Natural killer cell (primary cell): ENCODE measurements around the gene C1QTNF9. TPM values are rescaled to one million over a fixed set of nuclear protein-coding genes. Genes with fewer than 3 reads are reported as not detected.

Experiments used
- ATAC-seq, 3 donors: fragments of 150-1000 bp in 2 of 3; fragments of 200-7000 bp in 1 of 3; cut with Tn5 transposase; 1 replicate in 1 of 3; 2 replicates in 2 of 3; pipeline ENCODE4 v1.10.0; 2021; ENCODE audit warnings: mild to moderate bottlenecking in 2 of 3, moderate library complexity in 2 of 3
- DNase-seq, 2 donors: peaks; one replicate each; pipeline versions ENCODE4 v3.0.0 to v3.0.0-alpha.2; 2013 to 2021; ENCODE audit warnings: mixed read lengths in 1 of 2
- H3K27ac ChIP-seq: one replicate; pipeline ENCODE4 v1.5.1; 2013; ENCODE audit warnings: mild to moderate bottlenecking, low read length
- H3K27me3 ChIP-seq: one replicate; pipeline ENCODE4 v1.6.1; 2013; ENCODE audit warnings: low read length; ENCODE audit not compliant: control insufficient read depth, insufficient read depth
- H3K36me3 ChIP-seq: one replicate; pipeline ENCODE4 v1.6.1; 2013; ENCODE audit warnings: low read length; ENCODE audit not compliant: control insufficient read depth, insufficient read depth
- H3K4me1 ChIP-seq: one replicate; pipeline ENCODE4 v1.6.1; 2013; ENCODE audit warnings: low read length; ENCODE audit not compliant: control insufficient read depth, insufficient read depth
- H3K4me3 ChIP-seq: one replicate; pipeline ENCODE4 v1.5.1; 2013; ENCODE audit warnings: low read length
- H3K9me3 ChIP-seq: one replicate; pipeline ENCODE4 v1.6.1; 2013; ENCODE audit warnings: low read length; ENCODE audit not compliant: control insufficient read depth, insufficient read depth
- H3K27ac Mint-ChIP-seq, 2 donors: one replicate each; pipeline ENCODE4 v1.8.0; 2022; ENCODE audit warnings: mild to moderate bottlenecking in 2 of 2, mixed read lengths in 2 of 2, moderate library complexity in 1 of 2
- H3K27me3 Mint-ChIP-seq, 2 donors: one replicate each; pipeline ENCODE4 v1.8.0; 2022; ENCODE audit warnings: low read depth in 2 of 2, mixed read lengths in 2 of 2
- H3K36me3 Mint-ChIP-seq: one replicate; pipeline ENCODE4 v1.8.0; 2022; ENCODE audit warnings: mixed read lengths
- H3K4me1 Mint-ChIP-seq, 2 donors: one replicate each; pipeline ENCODE4 v1.8.0; 2022; ENCODE audit warnings: mixed read lengths in 2 of 2
- H3K4me3 Mint-ChIP-seq: one replicate; pipeline ENCODE4 v1.8.0; 2022; ENCODE audit warnings: mild to moderate bottlenecking, moderate library complexity, mixed read lengths
- H3K9me3 Mint-ChIP-seq, 2 donors: one replicate each; pipeline ENCODE4 v1.8.0; 2022; ENCODE audit warnings: mixed read lengths in 2 of 2
- CTCF ChIP-seq: fragments of 200-600 bp; IDR thresholded peaks from one replicate; pipeline ENCODE4 v1.8.0; 2022; ENCODE audit warnings: antibody characterized with exemption
- WGBS: methylation state at CpG from one replicate; pipeline ENCODE4 v1.1.7; 2013; ENCODE audit warnings: missing lambda C conversion rate; ENCODE audit not compliant: insufficient coverage; 5-methylcytosine and 5-hydroxymethylcytosine counted together
- intact Hi-C: fragments of 100-400 bp; cut with micrococcal nuclease; formaldehyde crosslinking; loops from one replicate; pipeline ENCODE4 v1.14.2; 2022
- total RNA-seq, 4 donors: library from RNA; stranded (reverse); fragments of 120-200 nt in 1 of 4; gene quantifications; one replicate each; pipeline versions ENCODE4 v1.2.3 to v1.2.4, GENCODE V29; 2013 to 2022

The C1QTNF9 gene
- total RNA-seq, 3 donors from 2014 or later (not counting 1 experiment from before 2014, with no cell fraction given), result 0.25 TPM; not detected in 2

- Mint-ChIP-seq H3K9me3 (no peaks in the 10 kb centered on the region), H3K36me3 (no peaks in the 10 kb centered on the region)
Measured at GRCh38 chr13:24281188-24282008, 28.0 kb upstream of the C1QTNF9 start.

GRCh38 chr13:24282256-24282655, 27.1 kb upstream of the C1QTNF9 start:
- H3K9me3 Mint-ChIP-seq, result no peaks in the 10 kb centered on the region
- H3K36me3 ChIP-seq, result peaks cover 57% of the 10 kb centered on the region

More at GRCh38 chr13:24281188-24282008, 28.0 kb upstream of the C1QTNF9 start:
- ATAC-seq (no peak), DNase-seq (no peak)
- H3K27me3 Mint-ChIP-seq, result no peaks in the 10 kb centered on the region
- peak overlapping the region; percentile 8 for H3K27ac ChIP-seq
- peaks cover 49% of the 10 kb centered on the region for H3K36me3 ChIP-seq
- H3K27me3 ChIP-seq, result no peaks in the 10 kb centered on the region
- no peak overlapping the region for H3K4me3 ChIP-seq
- WGBS, result 92% methylated on average over 18 of the region's 18 CpGs
- H3K9me3 ChIP-seq, result no peaks in the 10 kb centered on the region
- peak overlapping the region; percentile 95 to 98 for H3K27ac Mint-ChIP-seq
- H3K4me3 Mint-ChIP-seq, result no peak overlapping the region
- H3K4me1 Mint-ChIP-seq, result peaks cover 69 to 74% of the 10 kb centered on the region in 2 donors
- intact Hi-C loops, result no loop called here
- H3K4me1 ChIP-seq, result peaks cover 48% of the 10 kb centered on the region
- TF ChIP-seq CTCF, result no peak

GRCh38 chr13:24284889-24285565, 24.4 kb upstream of the C1QTNF9 start:
- Mint-ChIP-seq H3K27ac (peak overlapping the region in 1 of 2 donors; percentile 74), H3K4me1 (peaks cover 38 to 44% of the 10 kb centered on the region in 2 donors), H3K27me3 (no peaks in the 10 kb centered on the region), H3K36me3 (peaks cover 8% of the 10 kb centered on the region), H3K4me3 (no peak overlapping the region), H3K9me3 (no peaks in the 10 kb centered on the region)
- Histone ChIP-seq H3K27ac (no peak overlapping the region), H3K9me3 (no peaks in the 10 kb centered on the region), H3K4me1 (peaks cover 17% of the 10 kb centered on the region), H3K27me3 (no peaks in the 10 kb centered on the region), H3K36me3 (peaks cover 85% of the 10 kb centered on the region), H3K4me3 (no peak overlapping the region)
- DNase-seq (no peak), ATAC-seq (no peak)
- TF ChIP-seq CTCF, result no peak
- WGBS, result 96% methylated on average over 10 of the region's 10 CpGs
- intact Hi-C loops, result no loop called here

More at GRCh38 chr13:24282256-24282655, 27.1 kb upstream of the C1QTNF9 start:
- no peak for TF ChIP-seq CTCF
- H3K4me3 Mint-ChIP-seq, result no peak overlapping the region
- 85% methylated on average over 4 of the region's 4 CpGs for WGBS
- H3K4me1 Mint-ChIP-seq, result peaks cover 60 to 66% of the 10 kb centered on the region in 2 donors
- H3K27ac Mint-ChIP-seq, result peak overlapping the region; percentile 74 to 95
- Histone ChIP-seq H3K27me3 (no peaks in the 10 kb centered on the region), H3K4me3 (no peak overlapping the region), H3K9me3 (no peaks in the 10 kb centered on the region), H3K27ac (no peak overlapping the region), H3K4me1 (peaks cover 40% of the 10 kb centered on the region)
- ATAC-seq (no peak), DNase-seq (no peak)
- H3K27me3 Mint-ChIP-seq, result no peaks in the 10 kb centered on the region
- no peaks in the 10 kb centered on the region for H3K36me3 Mint-ChIP-seq
- intact Hi-C loops, result no loop called here
